Right forelimb (tissue), 1 donor: Measurements from ENCODE around the gene ELMO1.

Source experiments
- DNase-seq: peaks from one replicate; pipeline ENCODE4 v3.0.0-alpha.2; 2018

The ELMO1 gene

DNA sequence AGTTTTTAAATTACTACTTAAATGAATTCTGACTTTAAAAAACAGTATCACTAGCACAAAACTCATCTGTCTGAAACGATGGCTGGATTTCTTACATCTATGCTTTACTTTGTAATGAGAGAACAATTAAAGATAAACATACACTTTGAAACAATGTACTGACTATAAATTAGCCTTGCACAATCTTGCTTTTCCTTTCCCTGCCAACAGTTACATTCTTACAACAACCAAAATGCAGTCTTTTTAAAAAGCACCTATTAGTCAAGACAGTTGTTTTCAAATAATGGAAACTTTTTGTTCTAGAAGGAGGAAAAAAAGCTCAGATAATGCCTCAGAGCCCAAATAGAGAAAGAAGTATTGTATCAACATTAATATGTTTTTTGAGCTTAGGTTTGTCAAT, 153.3 kb downstream of the ELMO1 start:
- DNase-seq = no peak

DNA sequence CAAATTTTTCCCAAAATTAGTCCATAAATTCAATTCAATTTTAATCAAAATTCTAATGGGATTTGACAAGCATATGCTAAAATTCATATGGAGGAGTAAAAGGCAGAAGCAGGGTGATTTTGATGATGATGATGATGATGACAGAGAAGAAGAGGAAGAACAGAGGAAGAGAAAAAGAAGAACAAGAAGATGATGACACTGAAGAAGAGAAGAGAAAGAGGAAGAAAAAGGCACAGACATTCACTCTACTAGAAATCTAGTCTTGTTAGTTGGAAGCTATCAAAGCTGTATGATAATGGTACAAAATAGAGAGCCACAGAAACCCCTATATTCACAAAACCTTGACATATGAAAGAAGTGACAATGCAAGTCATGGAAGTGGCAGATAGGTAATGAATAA, 157.9 kb downstream of the ELMO1 start:
- no peak for DNase-seq

DNA sequence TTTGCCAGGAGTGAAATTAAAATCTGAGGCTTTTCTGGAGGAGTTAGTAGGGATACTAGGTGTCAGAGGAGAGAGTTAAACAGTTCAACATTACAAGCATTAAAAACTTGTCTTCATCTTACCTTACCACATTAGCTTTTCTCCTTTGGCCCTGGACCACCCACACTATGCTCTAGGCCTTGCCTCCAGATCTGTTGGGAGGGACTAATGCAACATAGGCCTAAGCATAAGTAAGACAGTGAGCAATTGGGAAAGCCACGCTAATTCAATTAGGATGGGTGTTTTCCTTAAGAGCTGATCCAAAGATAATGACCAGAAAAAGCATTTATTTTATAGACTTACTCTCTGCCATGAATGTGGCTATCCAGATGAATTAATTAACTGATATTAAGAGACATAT, 158.9 kb downstream of the ELMO1 start:
- DNase-seq = no peak

DNA sequence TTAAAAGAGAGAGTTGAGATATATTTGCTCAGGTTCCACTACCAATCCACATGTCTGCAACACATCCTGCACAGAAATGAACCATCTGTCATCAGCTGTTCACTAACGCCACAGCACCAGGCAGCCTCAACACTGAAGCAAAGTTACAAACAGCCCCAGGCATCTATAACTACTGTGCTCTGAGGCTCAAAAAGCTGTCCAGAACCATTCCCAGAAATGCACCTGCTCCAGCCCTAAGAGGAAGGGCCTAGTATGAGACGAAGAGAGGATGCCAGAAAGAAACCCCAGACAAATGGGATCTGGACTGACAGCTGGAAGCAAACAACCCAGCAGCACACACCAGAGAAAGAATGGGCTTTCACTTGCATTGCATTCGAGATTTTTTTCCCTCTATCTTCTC, 159.3 kb downstream of the ELMO1 start:
- DNase-seq = no peak

DNA sequence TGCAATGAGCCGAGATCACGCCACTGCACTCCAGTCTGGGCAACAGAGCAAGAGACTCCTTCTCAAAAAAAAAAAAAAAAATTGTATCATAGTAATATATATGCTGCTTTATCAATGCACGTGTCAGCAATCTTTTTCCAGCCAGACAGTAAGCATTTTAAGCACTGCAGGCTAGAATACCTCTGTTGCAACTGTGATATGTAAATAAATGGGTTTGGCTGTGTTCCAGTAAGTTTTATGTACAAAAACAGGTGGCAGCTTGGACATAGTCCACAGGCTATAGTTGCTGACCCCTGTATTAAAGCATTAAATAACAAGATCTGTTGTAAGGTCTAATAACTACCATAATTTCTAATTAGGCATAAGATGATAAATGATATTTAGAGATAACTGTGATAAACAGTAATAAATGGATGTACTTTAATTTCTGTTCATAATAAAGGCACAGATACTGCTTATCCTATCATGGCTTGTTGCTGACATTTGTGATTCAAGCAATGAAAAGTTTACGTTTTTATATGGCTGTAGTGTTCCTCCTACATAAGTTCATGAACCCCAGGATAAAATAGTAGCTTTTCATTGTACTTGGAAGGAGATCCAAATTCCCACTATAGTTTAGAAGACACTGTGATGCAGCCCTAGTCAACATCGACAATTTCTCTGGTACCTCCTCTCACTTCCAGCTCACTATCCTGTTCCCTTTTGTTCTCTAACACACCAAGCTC, 161.4 kb downstream of the ELMO1 start:
- DNase-seq = no peak

DNA sequence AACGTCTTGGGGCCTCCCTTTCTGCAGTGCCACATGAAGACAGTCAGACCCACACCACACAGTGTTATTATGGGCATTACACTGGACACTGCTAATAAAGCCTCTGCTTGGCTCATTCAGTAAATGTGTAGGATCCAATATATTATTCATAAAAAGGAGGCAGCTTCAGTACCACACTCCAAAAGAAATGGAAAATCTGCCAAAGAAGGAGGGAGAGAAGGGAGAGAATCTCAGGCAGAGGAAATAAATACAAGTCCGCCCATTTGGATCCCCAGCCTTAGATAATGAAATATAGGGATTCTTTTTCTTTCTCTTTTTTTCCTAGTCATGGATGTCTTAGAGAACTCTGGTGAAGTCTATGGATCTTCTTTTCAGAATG, 162.2 kb downstream of the ELMO1 start:
- DNase-seq = no peak

DNA sequence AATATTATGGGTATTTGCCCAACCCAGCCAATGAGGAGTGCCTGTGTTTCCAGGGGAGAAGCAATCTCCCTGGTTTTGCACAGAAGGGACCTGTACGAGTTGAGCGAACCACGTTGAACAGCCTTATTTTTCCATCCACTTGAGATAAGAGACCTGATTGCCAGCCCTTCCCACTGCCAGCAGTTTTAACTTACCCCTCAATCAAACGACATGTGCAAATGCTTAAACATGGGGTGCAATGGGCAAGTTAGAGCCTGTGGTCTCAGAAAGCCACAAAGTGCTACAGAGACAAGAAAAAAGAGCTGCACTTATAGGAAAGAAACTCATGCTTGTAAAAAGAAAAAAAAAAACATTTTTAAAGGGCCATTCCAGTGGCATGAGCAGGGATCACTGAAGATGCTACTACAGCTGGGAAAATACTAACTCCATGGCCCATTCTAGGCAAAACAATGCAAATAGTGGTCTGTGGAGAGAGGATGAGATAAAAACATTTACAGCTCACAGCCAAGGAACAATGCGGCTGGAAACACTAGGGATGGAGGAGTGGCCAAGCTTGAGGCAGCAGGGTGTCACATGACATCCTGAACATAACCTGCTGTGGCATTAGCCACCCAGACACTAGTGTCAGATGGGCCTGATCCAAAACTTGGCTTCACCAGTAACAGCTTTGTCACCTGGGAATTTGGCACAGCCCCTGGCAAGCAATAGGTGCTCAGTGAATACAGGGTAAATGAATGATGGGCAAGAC, 162.8 kb downstream of the ELMO1 start:
- DNase-seq = no peak

DNA sequence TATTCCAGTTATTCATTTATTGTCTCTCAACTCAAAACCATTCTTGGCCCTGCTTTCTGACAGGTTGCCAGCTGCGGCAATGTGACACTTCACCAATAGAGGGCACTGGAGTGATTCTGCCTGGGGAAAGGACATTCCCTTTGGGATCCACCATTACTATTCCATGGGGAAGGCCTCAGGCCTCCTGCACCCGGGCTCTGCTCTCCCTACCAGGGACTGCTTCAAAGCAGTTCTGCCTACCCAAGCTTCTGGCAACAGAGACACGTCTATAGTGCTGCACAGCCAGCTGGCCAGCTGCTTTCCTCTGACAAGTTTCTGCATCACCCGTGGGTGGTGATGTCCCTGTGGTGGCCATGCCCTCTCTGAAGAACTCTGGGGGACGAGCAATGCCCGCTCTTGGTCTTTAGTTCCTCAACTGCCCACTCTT, 163.8 kb downstream of the ELMO1 start:
- no peak for DNase-seq

DNA sequence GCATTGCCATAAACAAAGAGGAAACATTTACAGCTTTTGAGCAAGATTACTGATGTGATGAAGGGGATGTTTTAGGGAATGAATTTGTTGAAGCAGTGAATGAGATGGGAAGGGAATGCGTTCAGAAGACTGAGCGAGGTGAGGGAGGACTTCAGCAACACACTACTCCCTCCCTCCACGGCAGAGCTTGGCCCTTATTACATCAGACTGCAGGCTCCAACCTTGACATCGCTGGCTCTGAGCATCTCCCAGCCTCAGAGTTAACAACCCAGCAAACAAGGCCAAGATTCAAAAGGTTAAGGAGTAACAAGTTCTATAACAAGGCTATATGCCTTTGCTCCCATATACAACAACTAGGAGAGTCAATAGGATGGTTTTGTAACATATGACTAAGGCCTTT, 164.4 kb downstream of the ELMO1 start:
- DNase-seq = no peak

DNA sequence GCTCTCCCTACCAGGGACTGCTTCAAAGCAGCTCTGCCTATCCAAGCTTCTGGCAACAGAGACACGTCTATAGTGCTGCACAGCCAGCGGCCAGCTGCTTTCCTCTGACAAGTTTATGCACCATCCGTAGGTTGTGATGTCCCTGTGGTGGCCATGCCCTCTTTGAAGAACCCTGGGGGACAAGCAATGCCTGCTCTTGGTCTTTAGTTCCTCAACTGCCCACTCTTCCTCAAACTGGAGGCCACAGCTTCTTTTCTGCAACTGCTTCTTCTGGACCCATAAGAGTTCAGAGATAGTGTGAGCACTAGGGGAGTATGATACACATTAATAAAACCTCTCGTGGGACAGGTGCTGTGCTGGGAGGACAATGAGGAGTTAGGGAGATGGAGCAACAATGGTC, 164.9 kb downstream of the ELMO1 start:
- no peak for DNase-seq

DNA sequence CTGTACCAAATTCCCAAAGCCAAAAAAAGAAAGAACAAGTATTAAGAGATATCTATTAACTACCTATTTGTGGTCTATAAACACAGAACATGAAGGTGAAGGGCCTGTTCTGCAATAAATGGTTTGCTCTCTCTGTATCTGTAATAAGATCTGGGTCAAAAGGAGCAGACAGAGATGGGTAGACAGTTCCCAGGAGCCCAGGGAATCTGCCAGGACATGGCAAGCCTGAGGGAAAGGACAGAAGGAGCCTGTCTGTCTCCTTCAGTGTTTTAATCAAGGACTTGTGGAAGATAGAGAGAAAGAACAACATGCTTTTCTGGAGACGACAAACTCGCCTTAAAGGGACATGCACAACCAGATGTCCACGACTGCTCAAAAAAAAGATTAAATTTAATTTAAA, 165.7 kb downstream of the ELMO1 start:
- DNase-seq = no peak

DNA sequence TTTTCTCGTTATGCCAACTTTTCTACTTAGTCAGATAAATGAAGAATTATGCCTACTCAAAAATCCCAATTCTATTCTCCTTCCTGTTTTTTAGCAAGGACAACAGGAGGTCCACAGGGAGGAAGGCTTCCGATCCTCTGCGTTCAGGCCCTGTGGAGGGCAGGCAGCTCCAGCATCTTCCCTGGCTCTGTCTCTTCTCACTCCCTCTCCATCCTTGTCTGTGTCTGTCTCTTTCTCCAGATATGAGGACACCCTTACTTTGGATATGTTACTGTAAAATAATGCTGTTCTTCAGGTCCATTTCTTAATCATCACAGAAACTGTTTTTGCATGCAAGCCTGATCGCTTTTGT, 166.6 kb downstream of the ELMO1 start:
- no peak for DNase-seq

DNA sequence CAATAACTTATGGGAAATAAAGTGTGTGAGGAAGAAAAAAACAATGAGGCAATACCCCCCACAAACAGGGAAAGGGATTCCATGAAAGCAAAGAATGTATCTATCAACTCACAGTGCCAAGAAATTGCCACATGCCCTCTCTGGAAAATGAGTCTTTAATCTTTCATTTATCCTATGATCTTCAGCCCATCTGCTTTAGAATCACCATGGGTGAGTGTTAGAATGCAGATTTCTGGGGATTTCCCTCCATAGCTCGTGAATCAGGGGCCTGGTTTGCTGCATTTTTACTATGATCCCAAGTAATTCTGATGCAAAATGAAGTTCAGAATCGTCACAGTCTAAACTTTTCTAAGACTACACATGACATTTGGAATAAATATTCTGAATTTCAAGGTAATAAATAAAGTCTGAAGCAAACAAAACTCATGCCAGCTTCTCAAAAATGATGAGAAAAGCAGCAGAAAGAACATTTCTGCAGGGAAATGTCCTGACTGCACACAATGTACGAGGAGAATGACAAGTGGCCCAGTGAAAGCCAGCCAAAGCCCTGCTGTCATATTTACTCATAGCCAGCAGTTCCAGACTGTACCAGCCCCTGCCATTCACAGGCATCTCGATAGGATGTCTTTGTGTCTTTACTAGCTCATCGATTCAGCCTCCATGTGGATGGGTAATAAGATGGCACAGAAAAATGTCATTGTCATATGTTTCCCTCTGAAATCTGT, 167.1 kb downstream of the ELMO1 start:
- no peak for DNase-seq

DNA sequence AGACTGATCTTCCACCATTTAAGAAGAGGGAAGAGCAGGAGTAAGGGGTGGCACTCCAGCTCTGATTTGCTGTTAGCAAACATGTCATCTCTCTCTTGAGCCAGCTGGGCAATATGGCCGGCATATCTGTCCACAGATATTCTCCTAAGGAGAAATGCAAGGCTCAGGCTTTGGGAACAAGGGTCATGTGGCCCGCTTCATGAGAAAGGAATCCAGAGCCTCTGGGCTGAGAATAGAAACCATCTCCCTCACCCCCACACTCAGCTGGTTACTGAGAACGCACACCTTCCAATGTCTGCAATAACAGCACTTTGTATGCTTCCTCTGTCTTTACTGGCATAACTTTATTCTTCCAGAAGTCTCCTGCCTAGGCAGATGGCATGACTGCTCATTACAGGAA, 171.2 kb downstream of the ELMO1 start:
- no peak for DNase-seq

DNA sequence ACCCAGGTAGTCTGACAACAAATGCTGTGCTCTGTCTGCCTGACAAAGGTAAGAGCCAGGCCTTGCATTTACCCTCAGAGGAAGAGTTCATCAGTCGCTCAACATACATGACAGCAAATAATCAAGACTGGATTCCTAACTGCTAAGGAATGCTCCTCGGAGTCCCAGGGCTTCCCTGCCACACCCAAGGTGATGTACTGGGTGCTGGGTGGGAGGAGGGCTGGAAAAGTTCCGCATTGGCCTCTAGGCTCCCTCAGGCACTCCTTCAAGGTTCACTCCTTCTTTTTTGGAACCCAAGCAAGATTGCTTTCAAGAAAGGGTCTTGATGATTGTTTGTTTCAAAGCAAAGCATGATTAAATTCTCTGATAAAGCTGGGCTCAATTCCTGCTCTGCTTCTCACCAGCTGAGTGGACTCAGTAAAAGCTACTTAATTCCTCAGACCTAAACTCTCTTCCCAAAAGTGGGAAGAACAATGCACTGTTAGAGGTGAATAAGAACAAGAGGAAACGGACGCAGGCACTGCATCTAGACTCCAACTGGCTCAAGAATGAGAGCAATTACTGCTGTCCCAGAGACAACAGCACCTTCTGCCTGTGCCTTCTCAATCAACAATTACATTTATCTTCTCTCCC, 173.5 kb downstream of the ELMO1 start:
- DNase-seq = no peak

DNA sequence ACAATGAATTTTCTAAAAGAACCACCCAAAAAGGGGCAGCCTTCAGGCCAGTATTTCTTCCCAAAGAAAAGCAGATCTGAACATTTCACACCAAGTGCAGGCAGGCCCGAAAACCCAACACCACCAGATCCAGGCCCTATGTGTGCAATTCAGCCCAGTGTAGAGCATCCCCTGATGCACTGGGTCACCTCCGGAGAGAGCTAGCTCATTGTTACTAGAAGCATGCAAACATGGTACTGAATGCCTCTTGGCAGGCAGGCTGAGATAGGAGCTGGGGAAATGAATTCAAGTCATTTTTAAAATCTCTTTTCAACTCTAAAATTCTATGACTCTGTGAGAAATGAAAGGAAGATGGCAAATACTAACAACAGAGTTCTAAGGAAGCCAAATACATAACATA, 174.8 kb downstream of the ELMO1 start:
- DNase-seq = no peak

DNA sequence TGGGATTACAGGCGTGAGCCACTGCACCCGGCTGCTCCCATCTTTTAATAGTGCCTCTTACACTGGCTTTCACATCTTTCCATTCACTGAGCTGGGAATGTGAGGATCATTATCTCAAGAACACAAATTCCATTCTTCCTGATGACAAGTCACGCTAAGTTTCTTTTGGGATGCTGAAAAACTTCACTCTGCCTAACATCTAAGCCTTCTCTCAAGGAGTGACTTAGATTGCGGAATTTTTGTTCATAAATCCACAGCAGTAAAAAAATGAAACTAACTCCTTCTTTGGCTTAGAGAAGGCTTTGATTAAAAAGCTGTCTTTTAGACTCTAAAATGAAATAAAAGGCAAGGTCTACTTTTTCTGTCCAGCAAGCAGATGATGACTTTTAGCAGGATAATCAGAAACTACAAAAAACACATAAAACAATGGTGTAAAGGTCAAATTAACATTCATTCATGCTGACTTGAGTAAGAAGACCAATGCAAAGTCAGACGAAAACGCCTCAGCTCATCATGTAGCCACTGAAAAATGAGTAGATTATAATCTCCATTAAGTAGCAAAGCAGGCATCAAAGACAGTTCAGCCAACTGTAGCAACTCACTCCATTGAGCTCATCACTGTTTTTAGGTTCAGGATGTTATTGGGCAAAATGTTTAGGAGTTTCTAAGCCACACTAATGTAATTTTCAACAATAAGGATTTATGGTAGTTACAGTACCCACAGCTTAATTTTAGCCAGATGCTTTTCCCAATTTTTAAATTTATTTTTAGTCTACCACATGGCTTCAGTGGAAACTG, 178.8 kb downstream of the ELMO1 start:
- DNase-seq = no peak

DNA sequence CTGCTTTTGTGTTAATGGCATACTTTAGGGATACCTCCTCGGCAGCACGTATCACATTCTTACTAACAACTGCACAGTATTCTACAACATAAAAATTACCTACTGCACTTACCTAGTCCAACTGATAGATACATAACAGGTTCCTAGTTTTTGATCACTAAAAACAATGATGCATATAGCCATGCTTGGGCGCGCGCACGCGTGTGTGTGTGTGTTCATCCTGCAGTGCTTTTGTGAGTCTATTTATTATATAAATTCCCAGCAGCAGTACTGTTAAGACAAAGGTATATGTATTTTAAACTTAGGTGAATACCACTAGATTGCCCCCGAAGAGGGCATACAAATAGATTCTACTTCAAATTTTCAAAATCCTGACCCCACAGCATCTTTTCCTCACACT, 181.4 kb downstream of the ELMO1 start:
- no peak for DNase-seq

DNA sequence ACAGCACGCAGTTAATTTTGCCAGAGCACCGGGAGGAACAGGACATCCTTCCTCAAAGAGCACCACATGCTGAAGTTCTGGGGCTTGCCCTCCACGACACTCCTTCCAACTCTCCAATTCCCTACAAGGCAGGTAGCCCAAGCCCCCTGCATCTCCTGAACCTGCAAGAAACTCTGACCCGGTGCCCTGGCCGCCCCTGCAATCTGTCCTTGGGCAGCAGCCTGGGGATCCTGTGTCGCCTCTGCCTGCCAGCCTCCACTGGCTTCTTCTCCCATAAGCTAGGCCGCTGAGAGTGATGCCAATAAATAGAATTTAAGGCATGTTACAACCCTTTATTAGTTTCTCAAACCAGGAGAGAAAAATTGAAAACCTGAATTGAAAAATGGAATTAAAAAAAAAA, 182.8 kb downstream of the ELMO1 start:
- no peak for DNase-seq

DNA sequence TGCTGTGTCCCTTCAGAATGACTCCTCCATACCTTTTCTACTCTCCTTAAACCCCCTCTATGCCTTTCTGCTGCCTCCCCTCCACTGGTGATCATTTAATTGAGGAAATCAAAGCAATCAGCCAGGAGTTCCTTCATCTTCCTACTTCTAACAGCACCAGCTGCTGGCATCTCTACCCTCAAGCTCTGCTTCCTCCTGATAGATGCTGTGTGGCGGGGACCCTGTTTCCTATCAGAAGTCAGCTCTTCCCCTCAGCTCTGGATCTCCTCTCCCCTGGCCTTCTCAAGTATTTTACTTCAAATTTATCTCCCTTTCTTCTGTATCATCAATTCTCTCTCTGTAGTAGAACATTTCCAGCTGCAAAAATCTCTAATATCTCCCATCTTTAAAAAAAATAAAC, 183.7 kb downstream of the ELMO1 start:
- no peak for DNase-seq

DNA sequence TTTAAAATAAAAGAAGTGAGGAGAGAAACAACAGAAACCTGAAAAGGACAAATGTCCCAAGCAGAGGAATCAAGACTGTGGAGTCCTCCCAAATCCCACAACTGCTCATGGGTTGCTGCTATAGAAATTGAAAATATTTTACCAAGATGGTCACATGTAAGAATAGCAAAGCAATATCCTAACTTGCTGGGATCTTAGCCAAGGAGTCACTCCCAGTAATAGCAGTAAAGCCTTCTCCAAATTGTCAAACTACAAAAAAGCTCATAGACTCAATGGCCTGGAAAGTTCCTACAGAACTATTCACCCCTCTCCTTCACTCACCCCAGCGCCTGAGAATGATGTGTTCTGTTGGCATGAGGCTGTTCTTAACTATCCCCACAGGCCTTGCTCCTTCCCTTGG, 186.5 kb downstream of the ELMO1 start:
- no peak for DNase-seq

DNA sequence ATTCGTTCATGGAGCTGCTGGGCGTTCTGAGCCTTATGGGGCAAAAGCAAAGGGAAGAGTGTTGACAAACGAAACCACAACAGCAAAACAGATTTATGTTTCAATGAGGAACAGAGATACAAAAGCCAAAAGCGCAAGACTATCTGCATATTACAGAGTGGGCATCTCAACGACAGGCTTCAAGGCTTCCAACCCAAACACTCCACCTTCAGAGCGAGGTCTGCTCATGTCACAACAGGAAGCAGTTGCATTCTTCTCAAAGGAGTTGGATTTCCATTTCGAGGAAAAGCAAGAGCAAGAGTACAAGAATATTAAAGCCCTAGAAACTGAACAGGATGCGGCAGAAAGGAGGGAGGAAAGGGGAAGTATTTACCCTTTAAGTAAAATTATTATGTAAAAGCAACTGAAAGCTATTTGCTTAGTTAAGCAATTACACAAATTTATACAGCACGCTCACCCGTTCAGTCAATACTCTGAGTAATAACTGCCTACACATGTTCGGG, 189.3 kb downstream of the ELMO1 start:
- no peak for DNase-seq

DNA sequence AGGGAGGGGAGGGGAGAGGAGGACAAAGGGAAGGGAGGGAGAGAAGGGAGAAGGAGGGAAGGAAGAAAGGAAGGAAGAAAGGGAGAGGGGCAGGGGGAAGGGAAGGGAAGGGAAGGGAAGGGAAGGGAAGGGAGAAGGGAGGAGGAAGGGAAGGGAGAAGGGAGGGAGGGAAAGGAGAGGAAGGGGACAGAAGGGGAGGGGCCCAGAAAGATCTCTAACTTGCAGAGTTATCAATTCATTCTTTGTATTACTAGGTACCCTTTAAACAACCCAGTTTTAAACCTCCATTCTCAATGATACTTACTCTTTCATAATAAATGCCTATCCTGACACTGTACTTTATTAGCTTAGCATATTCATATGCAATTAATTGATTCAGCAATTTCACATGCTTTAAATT, 192.0 kb downstream of the ELMO1 start:
- no peak for DNase-seq
